GM19397 (cell line): ENCODE results near the gene ADGRG1.
"Not testable (repeated sequence)": the region's sequence is repeated elsewhere in the genome, so short reads cannot be mapped to it uniquely, and the experiment has no call there.

Experiments
- ATAC-seq: cut with Tn5 transposase; IDR thresholded peaks from one replicate; pipeline ENCODE4 v1.9.1; 2021; ENCODE audit warnings: mild to moderate bottlenecking, moderate library complexity; ENCODE audit not compliant: unreplicated experiment

Gene ADGRG1

DNA sequence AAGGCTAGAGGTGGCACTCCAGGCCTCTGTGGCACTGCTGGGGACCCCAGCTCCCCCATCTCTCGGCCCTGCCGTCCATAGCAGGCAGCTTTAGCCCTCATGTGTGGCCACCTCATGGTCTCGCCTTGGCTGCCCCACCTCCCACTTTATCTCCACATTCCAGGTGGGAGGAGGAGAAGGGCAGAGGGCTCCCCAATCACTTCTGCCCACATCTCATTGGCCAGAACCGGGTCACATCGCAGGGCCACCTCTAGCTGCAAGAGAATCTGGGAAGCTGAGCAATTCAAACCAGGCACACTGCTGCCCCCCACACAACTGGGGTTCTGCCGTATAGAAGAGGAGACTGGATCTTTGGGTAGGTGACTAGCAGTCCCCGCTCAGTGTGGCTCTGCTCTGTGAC is 67.8 kb downstream of the ADGRG1 start:
- no peak for ATAC-seq

DNA sequence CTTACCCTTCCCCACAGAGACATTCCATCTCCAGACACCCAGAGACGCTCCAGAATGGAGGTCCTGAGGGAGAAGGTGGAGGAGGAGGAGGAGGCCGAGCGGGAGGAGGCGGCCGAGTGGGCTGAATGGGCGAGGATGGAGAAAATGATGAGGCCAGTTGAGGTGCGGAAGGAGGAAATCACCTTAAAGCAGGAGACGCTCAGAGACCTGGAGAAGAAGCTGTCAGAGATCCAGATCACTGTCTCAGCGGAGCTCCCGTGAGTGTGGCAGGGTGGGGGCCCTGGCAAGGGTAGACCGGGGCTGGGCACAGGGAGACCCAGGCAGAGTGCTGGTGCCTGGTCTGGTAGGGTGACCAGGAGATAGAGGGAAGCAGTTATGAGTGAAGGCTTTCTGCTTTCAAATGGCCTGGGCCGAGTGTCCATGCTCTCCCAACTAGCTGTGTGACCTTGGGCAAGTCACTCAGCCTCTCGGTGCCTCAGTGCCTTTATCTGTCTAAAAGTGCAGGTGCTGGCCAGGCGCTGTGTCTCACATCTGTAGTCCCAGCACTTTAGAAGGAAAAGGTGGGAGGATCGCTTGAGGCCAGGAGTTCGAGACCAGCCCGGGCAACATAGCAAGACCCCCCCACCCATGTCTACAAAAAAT is 69.6 kb downstream of the ADGRG1 start:
- no peak for ATAC-seq

DNA sequence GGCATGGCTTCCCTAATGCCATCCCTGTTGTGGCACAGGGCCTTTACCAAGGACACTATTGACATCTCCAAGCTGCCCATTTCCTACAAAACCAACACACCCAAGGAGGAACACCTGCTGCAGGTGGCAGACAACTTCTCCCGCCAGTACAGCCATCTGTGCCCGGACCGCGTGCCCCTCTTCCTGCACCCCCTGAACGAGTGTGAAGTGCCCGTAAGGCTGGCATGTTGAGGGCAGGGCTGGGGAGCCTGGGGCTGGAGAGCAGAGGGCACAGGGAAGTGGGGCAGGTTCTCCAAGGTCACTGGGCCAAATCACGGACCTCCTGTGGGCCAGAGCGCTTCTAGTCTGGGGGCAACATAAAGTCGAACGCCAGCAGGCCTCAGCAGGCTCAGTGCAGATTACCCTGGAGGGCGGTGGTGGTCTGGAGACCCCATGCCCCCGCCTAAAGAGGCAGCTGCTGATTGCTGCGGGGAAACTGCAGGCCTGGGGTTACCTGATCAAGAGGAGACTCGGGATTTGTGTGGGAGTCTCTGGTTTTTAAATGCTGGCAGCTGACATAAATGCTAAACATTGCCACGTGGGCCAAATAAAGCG is 70.5 kb downstream of the ADGRG1 start:
- ATAC-seq: no peak

DNA sequence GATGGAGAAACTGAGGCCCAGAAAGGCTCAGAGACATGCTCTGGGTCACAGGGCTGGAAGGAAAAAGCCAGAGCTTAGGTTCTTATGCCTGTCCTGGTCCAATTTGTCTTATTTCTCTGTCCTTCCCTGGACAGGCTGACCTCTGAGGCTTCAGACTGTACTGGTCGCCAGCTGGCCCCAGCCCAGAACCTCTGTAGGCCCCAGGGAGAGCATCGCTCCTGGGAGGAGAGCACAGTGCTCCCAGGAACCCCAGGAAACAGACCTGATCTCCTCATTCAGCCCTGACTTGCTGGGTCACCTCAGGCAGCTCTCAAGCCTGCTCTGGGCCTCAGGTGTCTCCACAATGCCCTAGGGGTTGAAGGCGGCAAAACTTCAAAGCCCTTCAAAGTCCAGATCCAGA is 71.1 kb downstream of the ADGRG1 start:
- ATAC-seq: no peak

- no peak for ATAC-seq
Measured at GRCh38 chr16:57699899-57700298, 71.5 kb downstream of the ADGRG1 start.

- no peak for ATAC-seq
Measured at GRCh38 chr16:57700781-57701551, 72.5 kb downstream of the ADGRG1 start.

GRCh38 chr16:57701759-57702371 is 73.4 kb downstream of the ADGRG1 start:
- ATAC-seq: no peak

- ATAC-seq: no peak
Measured at GRCh38 chr16:57703416-57704010, 75.1 kb downstream of the ADGRG1 start.

- ATAC-seq: no peak
Measured at GRCh38 chr16:57704011-57704904, 75.8 kb downstream of the ADGRG1 start.

GRCh38 chr16:57704905-57705852 is 76.7 kb downstream of the ADGRG1 start:
- no peak for ATAC-seq

DNA sequence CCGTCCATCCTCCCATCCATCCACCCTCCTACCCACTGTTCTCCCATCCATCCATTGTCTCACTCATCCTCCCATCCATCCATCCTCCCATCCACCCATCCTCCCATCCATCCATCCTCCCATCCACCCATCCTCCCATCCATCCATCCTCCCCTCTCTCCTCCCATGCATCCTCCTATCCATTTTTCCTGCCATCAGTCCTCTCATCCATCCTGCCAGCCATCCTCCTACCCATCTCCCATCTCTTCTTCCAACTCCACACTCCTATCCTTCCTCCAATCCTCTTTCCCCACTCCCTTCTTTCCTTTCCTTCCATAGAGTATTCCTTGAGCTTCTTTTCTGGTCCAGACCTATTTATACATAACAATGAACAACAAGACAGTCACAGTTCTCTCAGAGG is 78.3 kb downstream of the ADGRG1 start:
- no peak for ATAC-seq

GRCh38 chr16:57707331-57707730 is 78.9 kb downstream of the ADGRG1 start:
- no peak for ATAC-seq

DNA sequence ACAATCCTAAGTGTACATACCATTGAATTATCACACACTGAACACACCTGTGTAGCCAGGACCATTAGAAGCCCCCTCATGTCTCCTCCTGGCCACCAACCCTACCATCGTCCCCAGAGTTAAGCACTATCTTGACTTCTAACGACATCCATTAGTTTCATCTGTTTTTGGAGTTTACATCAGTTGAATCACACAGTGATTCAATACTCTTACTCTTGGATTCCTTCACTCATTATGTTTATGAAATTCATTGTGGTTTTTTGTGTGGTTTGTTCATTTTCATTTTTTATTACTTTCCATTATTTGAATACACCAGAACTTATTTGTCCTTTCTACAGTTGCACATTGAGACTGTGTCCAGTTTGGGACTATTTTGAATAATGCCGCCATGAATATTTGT is 79.7 kb downstream of the ADGRG1 start:
- no peak for ATAC-seq

DNA sequence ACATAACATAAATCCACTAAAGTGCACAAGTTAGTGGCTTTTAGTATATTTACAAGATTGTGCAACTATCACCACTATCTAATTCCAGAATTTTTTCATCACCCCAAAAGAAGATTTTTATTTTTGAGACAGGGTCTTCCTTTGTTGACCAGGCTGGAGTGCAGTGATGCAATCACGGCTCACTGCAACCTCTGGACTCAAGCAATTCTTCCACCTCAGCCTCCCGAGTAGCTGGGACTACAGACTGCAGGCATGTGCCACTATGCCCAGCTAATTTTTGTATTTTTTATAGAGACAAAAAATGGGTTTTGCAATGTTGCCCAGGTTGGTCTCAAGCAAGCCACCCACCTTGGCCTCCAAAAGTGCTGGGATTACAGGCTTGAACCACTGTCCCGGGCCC is 81.2 kb downstream of the ADGRG1 start:
- ATAC-seq: no peak

DNA sequence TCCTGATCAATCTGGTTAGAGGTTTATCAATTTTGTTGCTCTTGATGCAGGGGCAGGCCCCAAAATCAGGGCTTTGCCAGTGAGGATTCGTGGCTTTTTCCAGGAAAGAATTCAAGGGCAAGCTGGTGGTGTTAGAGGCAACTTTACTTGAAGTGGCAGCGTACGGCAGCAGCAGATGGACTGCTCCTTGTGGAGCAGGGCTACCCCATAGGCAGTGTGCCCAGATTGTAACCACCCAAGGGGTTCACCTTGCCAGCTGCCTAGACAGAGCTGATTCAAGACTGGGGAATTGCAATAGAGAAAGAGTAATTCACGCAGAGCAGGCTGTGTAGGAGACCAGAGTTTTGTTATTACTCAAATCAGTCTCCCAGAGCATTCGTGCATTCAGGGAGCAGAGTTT is 82.9 kb downstream of the ADGRG1 start:
- ATAC-seq: no peak

DNA sequence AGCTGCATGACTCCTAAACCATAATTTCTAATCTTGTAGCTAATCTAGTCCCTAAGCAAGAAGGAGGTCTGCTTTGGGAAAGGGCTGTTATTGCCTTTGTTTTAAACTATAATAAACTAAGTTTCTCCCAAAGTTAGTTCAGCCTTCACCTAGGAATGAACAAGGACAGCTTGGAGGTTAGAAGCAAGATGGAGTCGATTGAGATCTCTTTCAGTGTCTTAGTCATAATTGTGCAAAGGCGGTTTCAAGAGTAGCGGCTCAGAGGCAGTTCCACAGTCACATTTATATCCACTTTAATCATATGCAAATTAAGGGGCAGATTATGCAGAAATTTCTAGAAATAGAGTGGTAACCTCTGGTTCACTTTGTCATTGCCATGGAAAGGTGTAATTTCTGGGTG is 83.6 kb downstream of the ADGRG1 start:
- no peak for ATAC-seq

DNA sequence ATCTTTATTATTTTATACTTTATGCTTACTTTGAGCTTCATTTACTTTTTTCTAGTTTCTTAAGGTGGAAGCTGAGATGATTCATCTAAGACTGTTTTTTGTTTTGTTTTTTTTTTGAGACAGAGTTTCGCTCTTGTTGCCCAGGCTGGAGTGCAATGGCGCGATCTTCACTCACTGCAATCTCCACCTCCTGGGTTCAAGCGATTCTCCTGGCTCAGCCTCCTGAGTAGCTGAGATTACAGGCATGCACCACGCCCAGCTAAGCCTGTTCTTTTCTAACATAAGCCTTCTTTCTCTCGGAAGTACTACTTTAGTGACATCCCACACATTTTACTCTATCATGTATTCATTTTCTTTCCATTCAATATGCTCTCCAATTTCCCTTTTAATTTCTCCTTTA is 84.1 kb downstream of the ADGRG1 start:
- ATAC-seq: not testable (repeated sequence)

- no peak for ATAC-seq
Measured at GRCh38 chr16:57713596-57713995, 85.2 kb downstream of the ADGRG1 start.

DNA sequence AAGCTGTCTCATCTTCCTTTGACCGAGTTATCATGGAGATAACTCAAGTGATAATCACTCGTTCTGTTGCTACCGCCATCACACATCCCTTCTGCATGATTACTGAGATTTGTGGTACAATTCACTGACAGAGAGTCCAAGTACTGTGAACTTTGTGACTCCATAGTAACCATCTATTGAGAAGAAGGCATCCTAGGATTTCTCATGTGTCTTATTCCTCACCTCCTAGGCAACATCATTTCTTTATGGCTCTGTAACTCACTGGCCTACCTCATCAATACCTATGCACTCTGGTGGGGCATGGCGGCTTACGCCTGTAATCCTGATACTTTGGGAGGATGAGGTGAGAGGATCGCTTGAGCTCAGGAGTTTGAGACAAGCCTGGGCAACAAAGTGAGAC is 85.6 kb downstream of the ADGRG1 start:
- no peak for ATAC-seq
